Fibroblast of pulmonary artery (primary cell): ENCODE data around the gene NFILZ.
A peak's percentile ranks its signal among the peaks of the same experiment; 100 is the strongest.

ENCODE experiments used
- DNase-seq: peaks from one replicate; pipeline ENCODE4 v3.0.0-alpha.2; 2010; ENCODE audit warnings: low read depth
- H3K4me3 ChIP-seq: replicated peaks from 2 replicates; pipeline ENCODE4 v1.5.1; 2011; ENCODE audit warnings: low read depth, mild to moderate bottlenecking, control low read depth, low read length, moderate library complexity
- TF ChIP-seq, protein P1 (sequence below): IDR thresholded peaks from 2 replicates; pipeline ENCODE4 v1.5.1; 2011; ENCODE audit warnings: mild to moderate bottlenecking, control low read depth, low read length, inconsistent platforms; ENCODE audit errors: missing control alignments

NFILZ gene

DNA sequence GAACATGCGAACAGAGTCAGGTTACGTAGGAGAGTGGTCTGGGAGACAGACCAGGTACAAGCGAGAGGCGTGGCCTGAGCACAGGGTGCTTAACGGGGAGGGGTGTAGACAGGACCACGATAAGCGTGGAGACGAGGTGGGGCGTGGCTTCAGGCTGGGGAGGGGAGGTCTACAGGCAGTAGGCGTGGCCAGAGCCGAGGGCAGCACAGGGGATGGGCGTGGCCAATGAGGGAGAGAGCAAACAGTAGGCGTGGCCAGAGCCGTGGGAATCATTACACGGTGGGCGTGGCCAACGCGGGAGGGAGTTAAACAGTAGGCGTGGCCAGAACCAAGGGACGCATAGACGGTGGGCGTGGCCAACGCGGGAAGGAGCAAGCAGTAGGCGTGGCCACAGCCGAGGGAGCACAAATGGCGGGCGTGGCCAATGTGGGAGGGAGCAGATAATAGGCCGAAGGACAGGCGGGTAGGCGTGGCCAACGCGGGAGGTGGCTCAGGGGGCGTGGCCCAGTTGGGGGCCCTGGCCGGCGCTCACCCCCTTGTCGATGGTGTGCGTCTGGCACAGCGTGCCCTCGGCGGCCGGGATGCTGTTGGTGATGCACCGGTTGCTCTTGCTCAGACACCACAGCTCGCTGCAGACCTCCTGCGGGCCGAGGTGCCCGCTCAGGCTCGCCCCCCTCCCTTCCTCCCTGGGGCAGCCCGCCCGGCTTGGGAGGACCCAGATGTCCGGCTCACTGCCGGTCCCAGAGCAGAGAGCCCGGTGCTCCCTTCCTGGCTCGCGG lies 38.0 kb upstream of the NFILZ start:
- TF ChIP-seq, protein P1, sequence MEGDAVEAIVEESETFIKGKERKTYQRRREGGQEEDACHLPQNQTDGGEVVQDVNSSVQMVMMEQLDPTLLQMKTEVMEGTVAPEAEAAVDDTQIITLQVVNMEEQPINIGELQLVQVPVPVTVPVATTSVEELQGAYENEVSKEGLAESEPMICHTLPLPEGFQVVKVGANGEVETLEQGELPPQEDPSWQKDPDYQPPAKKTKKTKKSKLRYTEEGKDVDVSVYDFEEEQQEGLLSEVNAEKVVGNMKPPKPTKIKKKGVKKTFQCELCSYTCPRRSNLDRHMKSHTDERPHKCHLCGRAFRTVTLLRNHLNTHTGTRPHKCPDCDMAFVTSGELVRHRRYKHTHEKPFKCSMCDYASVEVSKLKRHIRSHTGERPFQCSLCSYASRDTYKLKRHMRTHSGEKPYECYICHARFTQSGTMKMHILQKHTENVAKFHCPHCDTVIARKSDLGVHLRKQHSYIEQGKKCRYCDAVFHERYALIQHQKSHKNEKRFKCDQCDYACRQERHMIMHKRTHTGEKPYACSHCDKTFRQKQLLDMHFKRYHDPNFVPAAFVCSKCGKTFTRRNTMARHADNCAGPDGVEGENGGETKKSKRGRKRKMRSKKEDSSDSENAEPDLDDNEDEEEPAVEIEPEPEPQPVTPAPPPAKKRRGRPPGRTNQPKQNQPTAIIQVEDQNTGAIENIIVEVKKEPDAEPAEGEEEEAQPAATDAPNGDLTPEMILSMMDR: no peak
- H3K4me3 ChIP-seq: peak overlapping the region; percentile 46
- DNase-seq: peak; percentile 98

DNA sequence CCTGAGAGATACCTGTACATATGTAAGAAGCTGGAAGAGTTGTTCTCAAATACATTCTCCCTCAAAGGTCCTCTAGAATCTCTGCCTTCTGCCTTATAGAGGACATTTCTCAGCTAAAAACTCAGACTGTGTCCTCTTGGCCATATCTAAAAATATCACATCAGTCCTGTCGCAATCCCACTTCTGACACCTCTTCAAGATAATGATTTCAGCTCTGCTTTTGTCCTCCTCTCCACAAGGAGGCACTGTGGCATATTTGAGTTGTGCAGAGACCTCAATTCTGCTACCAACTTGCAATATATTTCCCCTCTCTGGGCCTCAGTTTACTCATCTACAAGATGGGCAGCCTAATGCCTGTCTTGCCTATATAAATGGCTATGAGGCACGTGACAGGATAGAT lies 36.5 kb upstream of the NFILZ start:
- TF ChIP-seq, protein P1: peak; percentile 34
- no peak overlapping the region for H3K4me3 ChIP-seq
- peak; percentile 44 for DNase-seq

DNA sequence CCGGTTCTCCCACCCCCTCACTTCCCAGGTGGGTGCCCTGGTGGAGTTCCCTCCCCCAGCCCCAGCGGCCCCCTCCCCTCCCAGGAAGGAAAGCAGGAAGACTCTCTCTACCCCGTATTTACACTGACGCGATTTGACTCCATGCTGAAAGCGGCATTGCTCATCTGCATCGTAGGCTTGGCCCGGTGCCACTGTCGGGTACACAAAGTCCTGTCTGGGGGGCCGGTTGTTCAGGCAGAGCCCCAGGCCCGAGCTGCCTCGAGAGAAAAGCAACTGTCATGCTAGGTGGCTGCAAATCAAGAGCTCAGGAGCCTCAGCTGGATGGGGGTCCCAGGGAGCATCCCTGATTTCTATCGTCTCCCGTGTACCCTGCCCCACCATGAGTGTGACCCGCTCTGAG lies 34.8 kb upstream of the NFILZ start:
- no peak overlapping the region for H3K4me3 ChIP-seq
- no peak for DNase-seq
- TF ChIP-seq, protein P1: no peak

DNA sequence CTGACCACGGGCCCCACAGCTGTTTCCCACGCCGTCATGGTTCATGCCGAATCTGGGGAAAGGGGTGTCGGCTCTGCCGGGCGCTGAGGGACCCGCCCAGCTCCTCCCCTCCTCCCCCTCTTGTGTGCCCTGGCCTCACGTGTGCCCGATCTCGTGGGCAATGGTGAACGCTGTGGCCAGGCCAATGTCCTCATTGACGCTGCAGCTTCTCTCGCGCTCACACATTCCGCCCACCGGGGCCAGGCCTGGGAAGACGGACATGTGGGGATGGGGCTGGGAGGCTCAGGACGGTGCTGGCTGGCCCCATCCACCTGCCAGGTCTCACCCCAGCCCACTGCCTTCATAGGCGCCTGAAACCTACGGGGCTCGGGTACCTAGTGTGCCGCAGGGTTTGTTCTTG lies 34.3 kb upstream of the NFILZ start:
- no peak overlapping the region for H3K4me3 ChIP-seq
- TF ChIP-seq, protein P1: no peak
- DNase-seq: no peak

DNA sequence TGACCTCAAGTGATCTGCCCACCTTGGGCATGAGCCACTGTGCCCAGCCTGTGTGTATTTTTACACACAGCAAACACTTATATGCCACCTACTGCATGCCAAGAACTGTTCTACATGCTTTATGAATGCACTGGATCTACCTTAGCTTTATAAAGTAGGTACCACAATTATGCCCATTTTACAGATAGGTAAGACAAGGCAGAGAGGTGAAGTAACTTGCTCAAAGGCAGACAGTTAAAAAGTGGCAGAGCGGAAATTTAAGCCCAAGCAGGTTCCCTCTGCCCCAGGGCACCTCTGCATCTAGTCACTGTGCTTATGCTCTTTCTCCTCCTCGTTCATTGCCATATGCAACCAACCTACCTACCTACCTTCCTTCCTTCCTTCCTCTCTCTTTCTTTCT lies 30.4 kb upstream of the NFILZ start:
- H3K4me3 ChIP-seq: no peak overlapping the region
- DNase-seq: no peak
- TF ChIP-seq, protein P1: no peak

DNA sequence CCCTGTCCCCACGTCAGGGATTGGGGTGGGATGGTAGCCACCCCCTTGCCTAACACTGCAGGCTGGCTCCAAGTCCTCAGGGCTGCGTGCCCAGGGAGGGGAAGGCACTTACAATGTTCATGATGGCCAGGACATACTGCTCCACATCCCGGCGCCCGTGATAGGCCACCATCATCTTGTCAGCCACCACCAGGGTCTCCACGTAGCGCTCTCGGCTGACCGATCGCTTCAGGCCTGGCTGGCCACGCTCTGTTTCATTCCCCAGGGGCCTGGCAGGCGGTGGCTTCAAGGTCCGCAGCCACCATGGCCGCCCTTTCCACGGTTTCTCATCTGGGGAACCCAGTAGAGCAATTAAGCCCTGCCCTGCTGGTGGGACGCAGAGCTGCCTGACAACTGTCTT lies 29.6 kb upstream of the NFILZ start:
- no peak for DNase-seq
- TF ChIP-seq, protein P1: no peak
- H3K4me3 ChIP-seq: no peak overlapping the region

DNA sequence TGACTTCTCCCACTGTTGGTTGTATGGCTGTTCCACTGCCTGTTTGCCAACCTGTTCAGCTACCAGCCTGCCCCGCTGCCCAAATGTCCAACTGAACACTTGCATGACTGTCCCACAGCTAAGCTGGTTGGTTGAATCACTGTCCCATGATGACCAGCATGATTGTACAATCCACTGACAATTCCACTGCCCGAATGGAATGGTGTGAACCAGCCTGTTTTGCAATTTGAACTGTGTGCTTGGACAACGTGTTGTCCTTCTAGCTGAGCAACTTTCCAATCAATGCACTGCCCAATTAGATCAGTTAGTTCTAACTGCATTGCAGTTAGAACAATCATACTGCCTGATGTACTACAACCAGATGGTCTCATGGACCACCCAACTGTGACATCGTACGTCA lies 28.6 kb upstream of the NFILZ start:
- no peak overlapping the region for H3K4me3 ChIP-seq
- TF ChIP-seq, protein P1: no peak
- DNase-seq: no peak
